HEK293T (cell line): ENCODE data around the gene PPP6R3.

Source experiments
- CTCF ChIA-PET: fragments of 350-600 bp; formaldehyde crosslinking; extraction: SDS; loops from one replicate; lab custom pipeline; 2021; ENCODE audit warnings: antibody characterized with exemption, inconsistent platforms; lab: Yijun Ruan, JAX
- POLR2A ChIA-PET: fragments of 350-600 bp; formaldehyde crosslinking; extraction: SDS; loops from one replicate; lab custom pipeline; 2020; ENCODE audit warnings: antibody characterized with exemption, inconsistent platforms; lab: Yijun Ruan, JAX
- DNase-seq: peaks from one replicate; pipeline ENCODE4 v3.0.0; 2012; ENCODE audit warnings: mixed read lengths; ENCODE audit errors: extremely low spot score
- ARNT ChIP-seq: fragments of 450-650 bp; IDR thresholded peaks from 2 replicates; pipeline ENCODE4 v1.6.1; 2017; ENCODE audit warnings: mild to moderate bottlenecking
- BHLHE40 ChIP-seq: fragments of 450-650 bp; IDR thresholded peaks from 2 replicates; pipeline ENCODE4 v1.6.1; 2016; ENCODE audit warnings: mild to moderate bottlenecking, moderate library complexity, borderline replicate concordance
- CTBP1 ChIP-seq: fragments of 450-650 bp; IDR thresholded peaks from 2 replicates; pipeline ENCODE4 v1.6.1; 2016; ENCODE audit warnings: borderline replicate concordance
- ELF4 ChIP-seq: fragments of 450-650 bp; IDR thresholded peaks from 2 replicates; pipeline ENCODE4 v1.6.1; 2017; ENCODE audit warnings: antibody characterized with exemption
- FOXA1 ChIP-seq: fragments of 450-650 bp; IDR thresholded peaks from 2 replicates; pipeline ENCODE4 v1.6.1; 2016; ENCODE audit warnings: mild to moderate bottlenecking
- FOXK2 ChIP-seq: fragments of 450-650 bp; IDR thresholded peaks from 2 replicates; pipeline ENCODE4 v1.6.1; 2016; ENCODE audit warnings: mild to moderate bottlenecking
- FOXM1 ChIP-seq: fragments of 450-650 bp; IDR thresholded peaks from 2 replicates; pipeline ENCODE4 v1.6.1; 2017; ENCODE audit warnings: mild to moderate bottlenecking, borderline replicate concordance
- HDGF ChIP-seq: fragments of 450-650 bp; IDR thresholded peaks from 2 replicates; pipeline ENCODE4 v1.6.1; 2017; ENCODE audit warnings: antibody characterized with exemption, borderline replicate concordance
- L3MBTL2 ChIP-seq: fragments of 450-650 bp; conservative IDR thresholded peaks from 2 replicates; pipeline ENCODE4 v1.6.1; 2016; ENCODE audit warnings: mild to moderate bottlenecking
- LEF1 ChIP-seq: fragments of 450-650 bp; IDR thresholded peaks from 2 replicates; pipeline ENCODE4 v1.6.1; 2017; ENCODE audit warnings: mild to moderate bottlenecking, borderline replicate concordance
- NFRKB ChIP-seq: fragments of 450-650 bp; IDR thresholded peaks from 2 replicates; pipeline ENCODE4 v1.6.1; 2016; ENCODE audit warnings: mild to moderate bottlenecking, moderate library complexity
- SP1 ChIP-seq: fragments of 450-650 bp; IDR thresholded peaks from 2 replicates; pipeline ENCODE4 v1.6.1; 2017
- SUZ12 ChIP-seq: fragments of 450-650 bp; IDR thresholded peaks from 2 replicates; pipeline ENCODE4 v1.6.1; 2016; ENCODE audit warnings: mild to moderate bottlenecking
- TARDBP ChIP-seq: fragments of 450-650 bp; IDR thresholded peaks from 2 replicates; pipeline ENCODE4 v1.6.1; 2016
- ZNF384 ChIP-seq: fragments of 450-650 bp; IDR thresholded peaks from 2 replicates; pipeline ENCODE4 v1.6.1; 2016
- TF ChIP-seq, protein P1 (sequence below): fragments of 450-650 bp; IDR thresholded peaks from 2 replicates; pipeline ENCODE4 v1.6.1; 2016

PPP6R3 gene

GRCh38 chr11:68584097-68584496 is 123.5 kb downstream of the PPP6R3 start:
- POLR2A ChIA-PET, result interaction anchor here (1.0 kb wide), 2 partner anchors 9 to 14 kb away, joined by 3 to 4 read pairs; no protein-coding TSS in a partner anchor
- CTCF ChIA-PET, result interaction anchor here (0.6 to 1.2 kb wide), 10 partner anchors 8 to 305 kb away, joined by 3 to 6 read pairs (median 4); no protein-coding TSS in a partner anchor
- DNase-seq, result peak; percentile 69
- TF ChIP-seq NFRKB (no peak), FOXA1 (no peak), LEF1 (no peak), FOXK2 (no peak), ZNF384 (no peak), ARNT (no peak), ELF4 (no peak), TARDBP (no peak)

DNA sequence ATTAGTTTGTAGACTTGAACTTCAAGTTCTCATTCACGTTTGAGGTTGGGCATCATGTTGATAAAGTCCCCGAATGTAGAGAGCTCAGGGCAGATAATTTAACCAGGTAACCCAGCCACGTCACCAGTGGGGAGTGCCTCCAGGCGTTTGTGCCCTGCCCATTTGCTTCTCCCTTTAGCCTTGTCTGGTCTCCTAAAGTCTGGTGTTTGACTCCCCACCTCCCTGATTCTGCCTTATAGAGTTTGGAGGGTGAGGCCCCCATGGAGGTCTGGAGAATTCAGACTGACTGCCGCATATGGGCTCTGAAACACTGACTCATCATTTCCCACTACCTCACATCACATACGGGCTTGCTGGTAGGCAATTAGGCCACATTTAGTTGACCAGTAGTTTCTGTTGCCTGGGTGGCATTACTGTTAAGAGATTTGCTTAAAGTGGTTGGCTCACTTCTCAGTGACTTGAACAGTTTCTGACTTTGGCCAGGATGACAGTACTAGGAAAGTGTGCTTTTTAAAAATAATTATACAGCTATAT is 124.5 kb downstream of the PPP6R3 start:
- ChIA-PET CTCF (interaction anchor here (0.9 to 1.0 kb wide), 2 partner anchors 8 to 213 kb away, joined by 3 read pairs; no protein-coding TSS in a partner anchor), POLR2A (interaction anchor here (1.0 kb wide), 1 partner anchor 10 kb away, joined by 4 read pairs; no protein-coding TSS in a partner anchor)
- DNase-seq, result no peak
- TF ChIP-seq SUZ12 (no peak), ZNF384 (no peak), FOXM1 (no peak), ARNT (no peak), ELF4 (no peak), FOXK2 (no peak), TARDBP (no peak), CTBP1 (no peak), FOXA1 (no peak), SP1 (no peak), L3MBTL2 (no peak), NFRKB (no peak), LEF1 (no peak), HDGF (no peak), BHLHE40 (no peak)
- TF ChIP-seq, protein P1, sequence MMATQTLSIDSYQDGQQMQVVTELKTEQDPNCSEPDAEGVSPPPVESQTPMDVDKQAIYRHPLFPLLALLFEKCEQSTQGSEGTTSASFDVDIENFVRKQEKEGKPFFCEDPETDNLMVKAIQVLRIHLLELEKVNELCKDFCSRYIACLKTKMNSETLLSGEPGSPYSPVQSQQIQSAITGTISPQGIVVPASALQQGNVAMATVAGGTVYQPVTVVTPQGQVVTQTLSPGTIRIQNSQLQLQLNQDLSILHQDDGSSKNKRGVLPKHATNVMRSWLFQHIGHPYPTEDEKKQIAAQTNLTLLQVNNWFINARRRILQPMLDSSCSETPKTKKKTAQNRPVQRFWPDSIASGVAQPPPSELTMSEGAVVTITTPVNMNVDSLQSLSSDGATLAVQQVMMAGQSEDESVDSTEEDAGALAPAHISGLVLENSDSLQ, result no peak

- TF ChIP-seq FOXM1 (no peak), FOXK2 (no peak), SP1 (no peak)
- DNase-seq, result no peak
- CTCF ChIA-PET, result no interaction called here
- POLR2A ChIA-PET, result no interaction called here
Measured at GRCh38 chr11:68589547-68590216, 129.1 kb downstream of the PPP6R3 start.

DNA sequence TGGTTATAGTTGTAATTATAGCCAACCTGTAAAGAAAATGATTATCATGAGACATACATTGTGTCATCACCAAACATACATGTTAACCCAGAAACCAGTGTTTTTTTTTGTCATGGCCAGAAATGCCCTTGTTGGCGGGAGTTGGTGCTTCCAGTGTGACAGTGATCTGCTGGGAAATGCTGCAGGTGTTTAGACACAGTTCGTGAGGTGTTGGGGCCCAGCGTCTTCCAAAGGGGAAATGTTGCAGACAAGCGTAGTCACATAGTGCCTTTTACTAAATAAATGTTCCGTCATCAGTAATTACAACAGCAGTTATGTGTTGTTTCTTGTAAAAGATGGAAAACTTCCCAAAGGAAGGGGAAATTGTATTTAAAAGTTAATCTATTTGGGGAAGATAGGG is 131.2 kb downstream of the PPP6R3 start:
- TF ChIP-seq FOXA1 (no peak), BHLHE40 (no peak), ARNT (no peak), FOXK2 (no peak), NFRKB (no peak), LEF1 (no peak), L3MBTL2 (no peak), TARDBP (no peak), HDGF (no peak), SUZ12 (no peak), CTBP1 (no peak), SP1 (no peak), FOXM1 (no peak)
- TF ChIP-seq, protein P1, result no peak
- CTCF ChIA-PET, result no interaction called here
- no peak for DNase-seq
- POLR2A ChIA-PET, result no interaction called here

DNA sequence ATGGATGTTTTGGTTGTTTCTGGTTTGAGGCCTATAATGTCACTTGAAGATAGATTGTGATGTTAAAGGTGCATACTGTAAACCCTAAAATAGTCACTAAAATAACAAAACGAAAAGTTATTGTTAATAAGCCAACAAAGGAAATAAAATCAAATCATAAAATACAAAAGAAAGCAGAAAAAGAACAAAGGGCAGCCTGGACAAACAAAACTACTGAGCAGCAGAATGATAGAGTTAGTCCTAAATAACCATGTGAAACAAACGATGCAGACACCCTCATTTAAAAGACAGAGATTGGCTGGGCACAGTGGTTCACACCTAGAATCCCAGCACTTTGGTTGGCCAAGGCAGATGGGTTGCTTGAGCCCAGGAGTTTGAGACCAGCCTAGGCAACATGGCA is 132.9 kb downstream of the PPP6R3 start:
- ChIA-PET CTCF (interaction anchor here (0.6 kb wide), 1 partner anchor 217 kb away, joined by 4 read pairs; no protein-coding TSS in a partner anchor), POLR2A (no interaction called here)
- no peak for DNase-seq
- TF ChIP-seq NFRKB (no peak), BHLHE40 (no peak), SUZ12 (no peak), LEF1 (no peak), FOXM1 (no peak)

DNA sequence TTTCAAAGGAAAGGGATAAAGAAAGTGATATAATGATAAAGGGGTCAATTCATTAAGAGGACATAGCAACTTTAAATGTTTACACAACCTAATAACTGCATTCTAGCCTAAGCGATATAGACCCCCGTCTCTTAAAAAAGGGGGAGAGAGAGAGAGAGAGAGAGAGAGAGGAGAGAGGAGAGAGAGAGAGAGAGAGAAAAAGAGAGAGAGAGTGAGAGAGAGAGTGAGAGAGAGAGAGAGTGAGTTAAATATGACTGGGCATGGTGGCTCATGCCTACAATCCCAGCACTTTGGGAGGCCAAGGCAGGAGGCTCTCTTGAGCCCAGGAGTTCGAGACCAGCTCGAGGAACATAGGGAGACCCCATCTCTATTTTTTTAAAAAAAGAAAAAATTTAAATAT is 133.6 kb downstream of the PPP6R3 start:
- DNase-seq, result no peak
- CTCF ChIA-PET, result no interaction called here
- POLR2A ChIA-PET, result no interaction called here
- TF ChIP-seq HDGF (no peak), FOXK2 (no peak), CTBP1 (no peak), SUZ12 (no peak), ZNF384 (no peak), NFRKB (no peak), ELF4 (no peak), SP1 (no peak), BHLHE40 (no peak), FOXA1 (no peak), L3MBTL2 (no peak), LEF1 (no peak)
- TF ChIP-seq, protein P1, result no peak
